IMR-90 (cell line): ENCODE results near the gene OSBPL1A. TPM values are rescaled to one million over a fixed set of nuclear protein-coding genes. Genes with fewer than 3 reads are reported as not detected.
A peak's percentile ranks its signal among the peaks of the same experiment; 100 is the strongest.

ENCODE experiments used
- ATAC-seq: fragments of 200-7000 bp; cut with Tn5 transposase; 2 replicates; pipeline ENCODE4 v1.9.1; 2020; ENCODE audit warnings: low read depth, mild to moderate bottlenecking, moderate library complexity
- BruUV-seq: library from RNA; stranded (reverse); fragments of 400-500 nt; replicated peaks from 2 replicates; lab custom pipeline; 2021; lab: Mats Ljungman, UMichigan
- CTCF ChIA-PET: fragments of 300-600 bp; formaldehyde crosslinking; extraction: SDS; loops from one replicate; lab custom pipeline; 2021; ENCODE audit warnings: antibody characterized with exemption; lab: Yijun Ruan, JAX
- POLR2A ChIA-PET: fragments of 300-600 bp; sonication (Branson Sonifier 250); formaldehyde crosslinking; loops from one replicate; lab custom pipeline; 2022; ENCODE audit warnings: antibody characterized with exemption; ENCODE audit not compliant: unreplicated experiment; lab: Charles Lee
- DNase-seq: peaks from one replicate; pipeline ENCODE4 v3.0.0; 2013
- H2AFZ ChIP-seq: replicated peaks from 2 replicates; pipeline ENCODE3; 2013; ENCODE audit warnings: low read length, mild to moderate bottlenecking; ENCODE audit not compliant: poor library complexity
- H2AK5ac ChIP-seq: 2 replicates; pipeline ENCODE4 v1.6.1; 2013; ENCODE audit warnings: low read depth, low read length, inconsistent platforms
- H2AK9ac ChIP-seq: replicated peaks from 2 replicates; pipeline ENCODE3; 2013; ENCODE audit warnings: mild to moderate bottlenecking, low read depth, low read length, moderate library complexity; ENCODE audit not compliant: poor library complexity
- H2BK120ac ChIP-seq: 2 replicates; pipeline ENCODE4 v1.6.1; 2013; ENCODE audit warnings: low read depth, low read length, inconsistent platforms
- H2BK15ac ChIP-seq: 3 replicates; pipeline ENCODE4 v1.6.1; 2013; ENCODE audit warnings: low read depth, low read length, inconsistent platforms
- H2BK20ac ChIP-seq: 2 replicates; pipeline ENCODE4 v1.6.1; 2013; ENCODE audit warnings: low read depth, mild to moderate bottlenecking, inconsistent platforms, low read length, moderate library complexity
- H2BK5ac ChIP-seq: 2 replicates; pipeline ENCODE4 v1.6.1; 2013; ENCODE audit warnings: mild to moderate bottlenecking, low read depth, low read length, inconsistent platforms; ENCODE audit not compliant: poor library complexity, severe bottlenecking
- H3K14ac ChIP-seq: replicated peaks from 2 replicates; pipeline ENCODE4 v1.6.1; 2013; ENCODE audit warnings: low read depth, low read length, inconsistent platforms
- H3K18ac ChIP-seq: 2 replicates; pipeline ENCODE4 v1.6.1; 2013; ENCODE audit warnings: low read depth, low read length, control low read depth
- H3K23ac ChIP-seq: 2 replicates; pipeline ENCODE4 v1.6.1; 2013; ENCODE audit warnings: low read depth, low read length, inconsistent platforms
- H3K27ac ChIP-seq: 2 replicates; pipeline ENCODE4 v1.5.1; 2013; ENCODE audit warnings: mild to moderate bottlenecking, control low read depth, low read length; ENCODE audit not compliant: insufficient read depth
- H3K27me3 ChIP-seq: 2 replicates; pipeline ENCODE4 v1.6.1; 2013; ENCODE audit warnings: low read length; ENCODE audit not compliant: control insufficient read depth, insufficient read depth
- H3K36me3 ChIP-seq: 2 replicates; pipeline ENCODE4 v1.6.1; 2013; ENCODE audit warnings: low read length, mixed read lengths; ENCODE audit not compliant: control insufficient read depth, insufficient read depth
- H3K4ac ChIP-seq: 2 replicates; pipeline ENCODE4 v1.6.1; 2013; ENCODE audit warnings: low read depth, low read length, inconsistent platforms
- H3K4me1 ChIP-seq: 2 replicates; pipeline ENCODE4 v1.6.1; 2013; ENCODE audit warnings: low read length, mixed read lengths; ENCODE audit not compliant: control insufficient read depth, insufficient read depth
- H3K4me2 ChIP-seq: 2 replicates; pipeline ENCODE4 v1.6.1; 2013; ENCODE audit warnings: low read depth, mild to moderate bottlenecking, control low read depth, low read length, moderate library complexity
- H3K4me3 ChIP-seq: 2 replicates; pipeline ENCODE4 v1.5.1; 2013; ENCODE audit warnings: low read depth, mild to moderate bottlenecking, control low read depth, low read length, moderate library complexity; ENCODE audit not compliant: insufficient read depth
- H3K56ac ChIP-seq: 2 replicates; pipeline ENCODE4 v1.6.1; 2013; ENCODE audit warnings: low read length, inconsistent platforms; ENCODE audit not compliant: insufficient read depth; ENCODE audit errors: extremely low read depth
- H3K79me1 ChIP-seq, 2 experiments: 2 replicates each; pipeline ENCODE4 v1.6.1; 2013; ENCODE audit warnings: low read length in 2 of 2, inconsistent platforms in 1 of 2, low read depth in 1 of 2
- H3K9ac ChIP-seq: 2 replicates; pipeline ENCODE4 v1.6.1; 2013; ENCODE audit warnings: low read depth, low read length, control low read depth
- H3K9me1 ChIP-seq: 2 replicates; pipeline ENCODE4 v1.6.1; 2013; ENCODE audit warnings: low read length, inconsistent platforms; ENCODE audit not compliant: insufficient read depth
- H3K9me3 ChIP-seq: 2 replicates; pipeline ENCODE4 v1.6.1; 2013; ENCODE audit warnings: low read length; ENCODE audit not compliant: control insufficient read depth, insufficient read depth
- H4K20me1 ChIP-seq: 2 replicates; pipeline ENCODE4 v1.6.1; 2013; ENCODE audit warnings: low read length, inconsistent platforms; ENCODE audit not compliant: insufficient read depth
- H4K5ac ChIP-seq: 2 replicates; pipeline ENCODE4 v1.6.1; 2013; ENCODE audit warnings: mild to moderate bottlenecking, low read depth, low read length, control low read depth
- H4K8ac ChIP-seq, 2 experiments: 2 replicates each; pipeline ENCODE4 v1.6.1; 2013; ENCODE audit warnings: low read depth in 2 of 2, low read length in 2 of 2, control low read depth in 1 of 2, inconsistent platforms in 1 of 2
- H4K91ac ChIP-seq: 2 replicates; pipeline ENCODE4 v1.6.1; 2013; ENCODE audit warnings: low read depth, low read length, inconsistent platforms; ENCODE audit not compliant: insufficient read depth
- CHD1 ChIP-seq: IDR thresholded peaks from 2 replicates; pipeline ENCODE4 v1.6.1; 2012; ENCODE audit warnings: low read depth, low read length, improper control_type of control experiment
- FOS ChIP-seq: fragments of 150-350 bp; IDR thresholded peaks from 2 replicates; pipeline ENCODE4 v1.6.1; 2016; ENCODE audit warnings: low read depth, low read length
- WGBS, 2 experiments: methylation state at CpG; one replicate each; pipeline versions ENCODE4 v1.1.5 to v1.1.7; 2013; ENCODE audit warnings: missing lambda C conversion rate in 2 of 2; ENCODE audit not compliant: insufficient read length in 1 of 2; ENCODE audit errors: extremely low coverage in 2 of 2; 5-methylcytosine and 5-hydroxymethylcytosine counted together
- dilution Hi-C: fragments of 300-500 bp; cut with HindIII; formaldehyde crosslinking; loops from one replicate; pipeline ENCODE4 v1.14.3; 2018; ENCODE audit warnings: low sequenced_read_pairs; ENCODE audit not compliant: unreplicated experiment
- in situ Hi-C: fragments of 300-500 bp; cut with MboI; formaldehyde crosslinking; loops from 3 replicates; pipeline ENCODE4 v1.14.3; 2019; ENCODE audit warnings: low sequenced_read_pairs, inconsistent platforms, mixed read lengths
- intact Hi-C: fragments of 100-400 bp; cut with micrococcal nuclease; formaldehyde crosslinking; loops from 2 replicates; pipeline ENCODE4 v1.10.0; 2022
- polyA plus RNA-seq, 3 experiments: library from polyadenylated mRNA; depleted of rRNA; stranded (reverse); fragments of >200 nt; gene quantifications; 2 replicates each; pipeline ENCODE4 v1.2.3, GENCODE V29; 2012; ENCODE audit warnings: low replicate concordance in 1 of 3
- total RNA-seq: library from RNA; depleted of rRNA; stranded (reverse); fragments of >200 nt; gene quantifications from 2 replicates; pipeline ENCODE4 v1.2.3, GENCODE V29; 2012
- TF ChIP-seq, protein P1 (sequence below): fragments of 150-350 bp; IDR thresholded peaks from 2 replicates; pipeline ENCODE4 v1.6.1; 2017; ENCODE audit warnings: mild to moderate bottlenecking, antibody characterized with exemption, low read length, low read depth
- TF ChIP-seq, protein P2 (sequence below): conservative IDR thresholded peaks from 2 replicates; pipeline ENCODE4 v1.5.1; 2012; ENCODE audit warnings: mild to moderate bottlenecking, low read depth, low read length, improper control_type of control experiment

OSBPL1A gene
- total and polyA plus RNA-seq, 2 of the 4 experiments (the other 2 are of a cell fraction): 29.4 to 70.4 TPM

- TF ChIP-seq, protein P1, sequence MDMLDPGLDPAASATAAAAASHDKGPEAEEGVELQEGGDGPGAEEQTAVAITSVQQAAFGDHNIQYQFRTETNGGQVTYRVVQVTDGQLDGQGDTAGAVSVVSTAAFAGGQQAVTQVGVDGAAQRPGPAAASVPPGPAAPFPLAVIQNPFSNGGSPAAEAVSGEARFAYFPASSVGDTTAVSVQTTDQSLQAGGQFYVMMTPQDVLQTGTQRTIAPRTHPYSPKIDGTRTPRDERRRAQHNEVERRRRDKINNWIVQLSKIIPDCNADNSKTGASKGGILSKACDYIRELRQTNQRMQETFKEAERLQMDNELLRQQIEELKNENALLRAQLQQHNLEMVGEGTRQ: peak; percentile 91
Measured at GRCh38 chr18:24397694-24398368, at the start of gene OSBPL1A (continued).

DNA sequence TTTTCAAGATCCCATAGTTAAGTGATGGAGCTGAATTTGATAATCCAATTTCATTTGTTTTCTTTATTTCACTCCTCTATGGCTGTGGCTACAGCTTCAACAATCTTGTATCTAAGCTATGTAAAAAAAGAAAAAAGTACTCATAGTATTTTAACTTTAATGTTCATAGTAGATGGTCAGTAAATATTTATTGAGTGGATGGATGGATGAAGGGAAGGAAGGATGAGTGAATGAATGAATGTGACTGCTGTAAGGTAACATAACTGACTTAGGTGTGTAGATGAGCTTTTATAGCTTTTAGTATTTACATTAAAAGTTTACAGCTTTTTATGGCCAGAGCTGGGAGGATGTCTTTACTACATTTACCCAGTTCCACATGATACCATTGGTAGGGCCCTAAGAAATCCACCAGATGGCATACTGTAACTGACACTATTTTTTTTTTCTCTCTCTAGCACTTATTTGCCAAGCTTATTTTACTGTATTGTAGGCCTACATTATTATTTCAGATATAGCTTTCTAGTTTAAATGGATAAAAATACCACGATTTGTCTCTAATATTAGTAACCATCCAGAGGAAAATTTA lies 49.4 kb upstream of the OSBPL1A start:
- no peak overlapping the region for H2AK5ac ChIP-seq
- intact Hi-C loops (loop anchor here (2.0 kb wide), 1 partner anchor 42 kb away; no protein-coding TSS in a partner anchor), in situ Hi-C loops (no loop called here), dilution Hi-C loops (no loop called here)
- no peak overlapping the region for H4K91ac ChIP-seq
- ATAC-seq: no peak
- H3K4me3 ChIP-seq: no peak overlapping the region
- no peak overlapping the region for H3K18ac ChIP-seq
- H3K23ac ChIP-seq: no peak overlapping the region
- no peak overlapping the region for H2BK120ac ChIP-seq
- H3K9ac ChIP-seq: no peak overlapping the region
- H2BK15ac ChIP-seq: no peak overlapping the region
- H3K79me1 ChIP-seq: no peaks in the 10 kb centered on the region
- H3K4ac ChIP-seq: no peak overlapping the region
- no peak overlapping the region for H2BK20ac ChIP-seq
- ChIA-PET POLR2A (no interaction called here), CTCF (interaction anchor here (0.6 to 1.4 kb wide), 4 partner anchors 11 to 235 kb away, joined by 3 to 5 read pairs (median 4); no protein-coding TSS in a partner anchor)
- H4K8ac ChIP-seq: no peak overlapping the region
- DNase-seq: no peak
- no peak overlapping the region for H2BK5ac ChIP-seq
- peaks cover 22% of the 10 kb centered on the region for H3K36me3 ChIP-seq
- no peak overlapping the region for H3K14ac ChIP-seq
- H3K4me1 ChIP-seq: no peaks in the 10 kb centered on the region
- no peaks in the 10 kb centered on the region for H3K9me1 ChIP-seq
- no peak overlapping the region for H2AFZ ChIP-seq
- no peak overlapping the region for H4K5ac ChIP-seq
- H3K56ac ChIP-seq: no peak overlapping the region
- no peak overlapping the region for H3K4me2 ChIP-seq
- no peaks in the 10 kb centered on the region for H4K20me1 ChIP-seq
- TF ChIP-seq FOS: no peak
- TF ChIP-seq CHD1: no peak
- TF ChIP-seq, protein P2, sequence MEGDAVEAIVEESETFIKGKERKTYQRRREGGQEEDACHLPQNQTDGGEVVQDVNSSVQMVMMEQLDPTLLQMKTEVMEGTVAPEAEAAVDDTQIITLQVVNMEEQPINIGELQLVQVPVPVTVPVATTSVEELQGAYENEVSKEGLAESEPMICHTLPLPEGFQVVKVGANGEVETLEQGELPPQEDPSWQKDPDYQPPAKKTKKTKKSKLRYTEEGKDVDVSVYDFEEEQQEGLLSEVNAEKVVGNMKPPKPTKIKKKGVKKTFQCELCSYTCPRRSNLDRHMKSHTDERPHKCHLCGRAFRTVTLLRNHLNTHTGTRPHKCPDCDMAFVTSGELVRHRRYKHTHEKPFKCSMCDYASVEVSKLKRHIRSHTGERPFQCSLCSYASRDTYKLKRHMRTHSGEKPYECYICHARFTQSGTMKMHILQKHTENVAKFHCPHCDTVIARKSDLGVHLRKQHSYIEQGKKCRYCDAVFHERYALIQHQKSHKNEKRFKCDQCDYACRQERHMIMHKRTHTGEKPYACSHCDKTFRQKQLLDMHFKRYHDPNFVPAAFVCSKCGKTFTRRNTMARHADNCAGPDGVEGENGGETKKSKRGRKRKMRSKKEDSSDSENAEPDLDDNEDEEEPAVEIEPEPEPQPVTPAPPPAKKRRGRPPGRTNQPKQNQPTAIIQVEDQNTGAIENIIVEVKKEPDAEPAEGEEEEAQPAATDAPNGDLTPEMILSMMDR: 0 out of 2 replicates have a peak, but pooled peaks have one; percentile 16
- no peak overlapping the region for H2AK9ac ChIP-seq
- no CpG with 5 or more reads among the region's 1 CpG for WGBS, 2 experiments
- no peaks in the 10 kb centered on the region for H3K27me3 ChIP-seq
- BruUV-seq: no TSS peak
- H3K27ac ChIP-seq: no peak overlapping the region
- H3K9me3 ChIP-seq: no peaks in the 10 kb centered on the region
